Amniotic stem cell (primary cell): Measurements from ENCODE around the gene SLC47A2.

Source experiments
- DNase-seq: peaks from one replicate; lab custom pipeline; 2025; lab: John Stamatoyannopoulos, UW

SLC47A2 gene

DNA sequence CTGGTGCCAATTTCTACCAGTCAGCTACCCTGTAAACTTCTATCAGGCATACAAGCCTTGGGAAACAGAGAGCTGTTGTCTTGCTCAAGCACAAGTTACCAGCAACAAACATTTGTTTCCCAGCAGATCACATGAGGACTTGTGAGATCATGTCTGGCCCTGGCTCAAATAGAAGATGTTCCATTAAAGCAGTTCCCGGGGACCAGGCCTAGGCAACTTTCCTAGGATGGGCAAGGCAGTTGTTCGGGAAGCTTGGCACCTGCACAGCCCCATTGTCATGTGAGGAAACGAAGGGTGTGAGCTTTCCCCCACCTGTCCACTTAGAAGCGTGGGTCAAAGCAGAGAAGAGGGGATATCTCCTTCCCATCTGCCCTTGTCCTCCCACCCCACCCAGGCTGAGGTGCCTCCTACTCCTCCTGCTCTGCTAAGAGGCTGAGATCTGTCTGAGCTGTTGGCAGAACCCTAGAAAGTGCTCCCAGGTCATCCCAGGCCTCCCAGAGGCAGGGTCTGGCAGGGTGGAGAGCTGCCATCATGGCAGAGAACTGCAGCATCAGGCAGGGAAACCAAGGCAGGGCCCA is 11.2 kb upstream of the SLC47A2 start:
- DNase-seq, result no peak

- no peak for DNase-seq
Observed at GRCh38 chr17:19726631-19727376, 10.4 kb upstream of the SLC47A2 start.

DNA sequence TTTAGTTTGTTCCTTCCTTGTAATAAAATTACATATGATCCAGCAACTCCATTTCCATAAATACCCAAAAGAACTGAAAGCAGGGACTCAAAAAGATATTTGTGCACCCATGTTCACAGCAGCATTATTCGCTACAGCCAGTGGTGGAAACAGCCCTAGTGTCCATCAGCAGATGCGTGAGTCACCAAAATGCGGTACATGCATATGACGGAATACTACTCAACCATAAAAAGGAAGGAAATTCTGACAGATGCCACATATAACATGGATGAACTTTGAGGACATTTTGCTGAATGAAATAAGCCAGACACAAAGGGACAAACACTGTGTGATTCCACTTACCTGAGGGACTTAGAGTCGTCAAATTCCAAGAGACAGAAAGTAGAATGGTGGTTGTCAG is 9.1 kb upstream of the SLC47A2 start:
- DNase-seq, result no peak

- DNase-seq, result no peak
Observed at GRCh38 chr17:19724501-19725420, 8.4 kb upstream of the SLC47A2 start.

DNA sequence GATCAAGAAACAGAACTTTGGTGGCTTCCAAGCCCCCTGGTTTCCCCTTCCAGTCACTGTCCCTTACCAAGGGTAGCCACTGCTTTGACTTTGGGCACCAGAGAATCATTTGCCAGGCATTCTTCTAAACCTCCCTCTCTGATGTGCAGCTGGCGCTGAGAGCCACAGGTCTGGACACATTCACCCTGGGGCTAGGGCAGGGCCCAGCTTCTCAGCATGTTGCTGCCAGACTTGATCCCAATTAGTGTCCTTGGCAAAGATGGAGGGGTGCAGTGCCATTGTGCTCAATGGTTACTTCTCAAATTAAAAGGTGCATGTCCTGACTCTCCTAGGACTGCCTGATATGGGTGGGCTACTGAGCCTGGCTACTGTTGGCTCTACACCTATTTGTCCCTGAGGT is 7.6 kb upstream of the SLC47A2 start:
- no peak for DNase-seq

DNA sequence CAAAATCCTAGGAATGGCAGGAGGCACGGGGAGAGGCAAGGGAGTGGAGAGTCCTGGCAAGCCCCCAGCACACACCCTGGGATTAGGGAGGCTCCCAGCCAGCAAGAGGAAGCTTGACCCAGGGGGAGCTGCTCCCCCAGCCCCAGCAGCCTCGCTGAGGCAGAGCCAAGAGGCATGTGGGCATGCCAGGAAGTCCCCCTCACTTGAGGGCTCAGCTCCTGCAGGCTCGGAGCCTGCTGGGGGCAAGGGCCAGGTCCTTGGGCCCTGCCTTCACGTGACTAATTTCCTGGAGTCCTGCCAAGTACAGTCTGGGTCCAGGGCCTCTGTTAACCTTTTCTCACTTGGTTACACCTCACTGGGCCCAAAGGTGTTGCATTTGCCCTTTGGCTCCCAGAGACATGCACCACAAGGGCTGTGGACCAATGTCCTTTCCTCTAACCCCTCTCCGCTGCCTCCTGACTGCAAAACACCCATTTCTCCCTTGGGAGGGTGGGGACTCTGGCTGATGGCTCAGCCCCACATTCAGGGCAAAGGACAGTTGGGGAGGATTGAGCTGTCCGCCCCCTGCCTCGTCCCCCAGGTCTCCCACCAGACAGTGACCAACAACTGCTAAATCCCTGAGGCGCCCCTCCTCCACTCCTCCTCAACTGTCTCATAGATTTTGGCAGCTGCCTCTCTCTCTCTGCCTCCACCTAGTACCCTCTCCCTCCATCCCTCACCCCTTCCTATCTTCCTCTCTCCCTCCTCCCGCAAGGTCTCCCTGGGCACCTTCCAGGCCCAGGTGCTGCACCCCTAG is 4.4 kb upstream of the SLC47A2 start:
- no peak for DNase-seq

DNA sequence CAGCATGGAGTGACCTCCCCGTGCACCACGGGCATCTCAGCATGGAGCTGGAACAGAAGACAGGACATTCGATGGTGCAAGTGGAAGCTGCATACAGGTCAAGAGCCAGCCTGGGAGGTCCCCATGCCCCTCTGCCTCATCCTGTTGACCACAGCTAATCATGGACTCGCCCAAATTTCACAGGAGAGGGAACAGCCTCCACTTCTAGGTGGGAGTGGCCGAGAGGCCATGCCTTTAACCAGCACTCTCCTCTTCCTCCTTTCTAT is 3.8 kb upstream of the SLC47A2 start:
- no peak for DNase-seq

GRCh38 chr17:19719355-19720209 is 3.2 kb upstream of the SLC47A2 start:
- no peak for DNase-seq

DNA sequence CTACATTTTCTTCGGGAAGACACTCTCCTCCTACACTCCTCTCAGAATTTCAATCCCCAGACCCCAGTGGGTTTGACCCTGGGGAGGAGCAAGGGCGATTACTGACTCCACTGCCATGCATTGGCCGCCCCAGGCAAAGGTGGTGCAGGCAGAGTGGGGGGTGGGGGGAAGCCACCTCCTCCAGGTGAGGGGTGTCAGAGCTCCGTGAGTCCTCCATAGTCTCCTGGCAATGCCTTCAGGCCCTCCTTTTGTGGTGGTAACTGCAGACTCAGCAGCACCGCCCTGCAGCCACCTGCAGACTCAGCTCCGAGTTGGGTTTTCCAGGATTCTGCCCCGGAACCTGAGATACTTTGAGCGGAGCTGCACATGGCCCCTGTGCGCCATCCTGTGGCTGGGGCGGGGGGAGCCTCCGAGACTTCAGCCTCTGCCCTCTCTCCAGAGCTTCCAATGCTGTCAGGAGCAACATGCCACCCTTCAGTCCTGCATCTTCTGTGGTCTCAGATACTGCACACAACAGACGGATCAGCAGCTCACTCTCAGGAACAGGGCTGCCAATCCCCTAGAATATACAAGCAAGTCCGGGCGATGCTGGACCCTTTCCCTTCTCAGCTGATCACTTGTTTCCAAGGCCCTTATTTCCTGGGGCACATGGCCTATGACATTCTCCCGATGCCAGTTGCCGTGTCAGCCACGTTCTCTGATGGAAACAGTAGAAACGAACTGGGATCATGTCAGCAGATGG is 2.4 kb upstream of the SLC47A2 start:
- DNase-seq, result no peak

DNA sequence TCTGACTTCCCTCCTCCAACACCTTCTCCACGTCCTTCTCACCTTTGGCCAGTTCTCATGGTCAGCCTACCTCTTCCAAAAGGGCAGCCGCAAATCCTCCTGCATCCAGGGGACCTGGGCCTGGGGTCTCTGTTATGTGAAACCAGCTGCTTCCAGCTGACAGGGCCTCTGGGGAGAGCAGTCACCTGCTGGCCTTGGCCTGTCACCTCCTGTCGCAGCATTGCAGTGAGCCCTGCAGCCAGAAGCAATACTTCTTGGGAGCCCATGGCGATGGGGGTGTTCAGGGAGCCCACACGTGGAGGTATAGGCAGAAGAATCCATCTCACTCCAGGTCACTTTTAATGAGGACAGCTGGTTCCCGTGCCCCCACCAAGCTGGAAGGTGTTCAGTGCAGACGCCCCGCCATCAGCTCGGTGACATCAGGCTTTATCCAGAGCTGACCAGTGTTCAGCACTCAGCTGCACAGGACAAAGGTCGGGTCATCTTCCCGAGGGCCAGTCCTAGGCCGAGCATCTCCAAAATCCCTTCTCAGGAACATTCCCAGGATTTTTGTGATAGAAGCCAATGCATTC is 1.7 kb upstream of the SLC47A2 start:
- DNase-seq, result no peak

GRCh38 chr17:19717411-19717908 is 1.1 kb upstream of the SLC47A2 start:
- DNase-seq, result no peak

GRCh38 chr17:19717031-19717360 is 612 bp upstream of the SLC47A2 start:
- no peak for DNase-seq

DNA sequence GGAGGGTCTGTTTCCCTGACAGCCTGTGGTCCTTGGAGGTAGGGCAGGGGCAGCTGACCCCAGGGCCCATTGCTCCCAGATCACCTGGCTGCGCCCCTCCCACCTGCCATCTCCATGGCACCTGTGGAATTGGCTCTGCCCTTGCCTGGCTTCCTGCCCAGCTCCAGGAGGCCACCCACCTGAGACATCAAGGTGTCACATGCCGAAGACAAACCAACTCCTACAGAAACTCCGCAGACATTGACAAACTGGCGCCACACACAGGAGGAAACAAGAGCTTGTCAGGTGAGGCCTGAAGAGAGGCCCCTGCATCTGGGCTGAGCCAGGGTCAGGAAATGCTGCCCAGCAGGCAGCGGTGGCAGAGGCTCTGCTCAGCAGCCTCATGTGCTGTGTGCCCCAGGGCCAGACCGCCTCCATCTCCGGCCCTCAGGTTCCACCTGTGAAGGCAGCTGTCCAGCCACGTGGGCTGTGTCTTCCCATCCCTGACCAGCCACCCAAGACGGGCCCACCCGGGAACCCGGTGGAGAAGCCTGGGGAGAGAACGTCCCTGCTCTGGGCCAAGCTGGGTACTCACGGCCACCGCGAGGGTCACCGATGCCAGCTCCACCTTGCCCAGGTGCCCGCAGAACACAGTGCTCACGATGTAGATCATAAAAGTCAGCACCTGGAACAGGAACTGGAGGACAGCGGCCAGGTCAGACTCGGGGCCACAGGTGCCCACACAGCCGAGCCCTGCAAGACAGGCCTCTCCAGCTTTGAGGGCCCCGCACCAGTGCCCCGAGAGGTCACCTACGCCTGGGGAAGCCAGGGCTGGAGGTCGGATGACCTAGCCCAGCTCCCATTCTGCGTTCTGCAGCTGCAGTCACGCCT is 1.6 kb downstream of the SLC47A2 start:
- no peak for DNase-seq

DNA sequence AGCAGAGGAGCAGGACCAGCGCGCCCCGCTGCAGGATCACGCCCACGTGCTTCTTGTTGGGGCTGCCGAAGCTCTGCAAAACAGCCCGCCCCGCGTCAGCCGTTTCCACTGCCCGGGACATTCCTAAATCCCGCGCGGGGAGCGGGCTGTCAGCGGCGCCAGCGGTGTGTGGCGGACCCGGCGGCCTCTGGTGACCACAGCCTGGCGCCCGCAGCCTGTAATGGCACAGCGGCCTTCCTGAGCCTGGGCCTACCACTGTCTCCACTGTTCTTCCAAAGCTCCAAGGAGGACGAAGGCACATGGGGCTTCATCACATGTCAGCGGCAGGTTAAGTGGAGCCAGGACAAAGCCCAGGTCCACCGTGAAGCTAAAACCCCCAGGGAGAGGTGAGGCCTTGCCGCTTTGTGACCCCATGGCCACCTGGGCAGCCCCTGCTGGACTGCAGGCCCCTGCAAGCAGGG is 2.5 kb downstream of the SLC47A2 start:
- DNase-seq, result no peak

GRCh38 chr17:19713462-19713861 is 2.9 kb downstream of the SLC47A2 start:
- no peak for DNase-seq

GRCh38 chr17:19712436-19713004 is 3.9 kb downstream of the SLC47A2 start:
- no peak for DNase-seq

DNA sequence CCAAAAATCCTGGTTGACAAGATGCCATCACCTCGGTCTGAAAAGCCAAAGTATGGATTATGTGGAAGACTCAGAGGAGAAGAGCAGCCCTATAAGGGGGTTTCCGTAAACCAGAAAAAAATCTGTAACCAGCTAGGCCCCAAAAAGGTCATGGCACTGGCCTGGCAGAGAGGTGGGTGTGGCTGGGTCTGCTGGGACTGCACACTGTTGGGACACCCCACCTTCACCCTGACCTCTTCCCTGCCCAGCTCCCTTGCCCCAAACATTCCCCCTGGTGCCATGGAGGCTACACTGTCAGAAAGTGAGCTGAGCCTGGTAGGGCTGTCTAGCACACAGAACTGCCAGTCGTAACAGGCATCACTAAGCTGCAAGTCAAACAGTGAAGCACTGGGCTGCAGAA is 6.5 kb downstream of the SLC47A2 start:
- no peak for DNase-seq

GRCh38 chr17:19708431-19709175 is 7.8 kb downstream of the SLC47A2 start:
- no peak for DNase-seq
